Ishikawa (cell line): ENCODE data around the gene PRDX2.

Experiments
- EP300 ChIP-seq: IDR thresholded peaks from 2 replicates; pipeline ENCODE4 v1.6.1; 2012; ENCODE audit warnings: borderline replicate concordance
- RAD21 ChIP-seq: IDR thresholded peaks from 2 replicates; pipeline ENCODE4 v1.6.1; 2012; ENCODE audit warnings: low read depth
- TF ChIP-seq, protein P1 (sequence below): IDR thresholded peaks from 2 replicates; pipeline ENCODE4 v1.6.1; 2012

DNA sequence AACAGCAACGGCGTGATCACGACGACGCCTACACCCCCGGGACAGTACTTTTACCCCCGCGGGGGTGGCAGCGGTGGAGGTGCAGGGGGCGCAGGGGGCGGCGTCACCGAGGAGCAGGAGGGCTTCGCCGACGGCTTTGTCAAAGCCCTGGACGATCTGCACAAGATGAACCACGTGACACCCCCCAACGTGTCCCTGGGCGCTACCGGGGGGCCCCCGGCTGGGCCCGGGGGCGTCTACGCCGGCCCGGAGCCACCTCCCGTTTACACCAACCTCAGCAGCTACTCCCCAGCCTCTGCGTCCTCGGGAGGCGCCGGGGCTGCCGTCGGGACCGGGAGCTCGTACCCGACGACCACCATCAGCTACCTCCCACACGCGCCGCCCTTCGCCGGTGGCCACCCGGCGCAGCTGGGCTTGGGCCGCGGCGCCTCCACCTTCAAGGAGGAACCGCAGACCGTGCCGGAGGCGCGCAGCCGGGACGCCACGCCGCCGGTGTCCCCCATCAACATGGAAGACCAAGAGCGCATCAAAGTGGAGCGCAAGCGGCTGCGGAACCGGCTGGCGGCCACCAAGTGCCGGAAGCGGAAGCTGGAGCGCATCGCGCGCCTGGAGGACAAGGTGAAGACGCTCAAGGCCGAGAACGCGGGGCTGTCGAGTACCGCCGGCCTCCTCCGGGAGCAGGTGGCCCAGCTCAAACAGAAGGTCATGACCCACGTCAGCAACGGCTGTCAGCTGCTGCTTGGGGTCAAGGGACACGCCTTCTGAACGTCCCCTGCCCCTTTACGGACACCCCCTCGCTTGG lies 9.3 kb downstream of the PRDX2 start:
- no peak for TF ChIP-seq RAD21
- no peak for TF ChIP-seq EP300
- TF ChIP-seq, protein P1, sequence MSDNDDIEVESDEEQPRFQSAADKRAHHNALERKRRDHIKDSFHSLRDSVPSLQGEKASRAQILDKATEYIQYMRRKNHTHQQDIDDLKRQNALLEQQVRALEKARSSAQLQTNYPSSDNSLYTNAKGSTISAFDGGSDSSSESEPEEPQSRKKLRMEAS = peak; percentile 56; the same call in 1 of the 2 replicates
